GM12878 (cell line): ENCODE measurements around the gene DENND1A. TPM values are rescaled to one million over a fixed set of nuclear protein-coding genes. Genes with fewer than 3 reads are reported as not detected.

Experiments
- ATAC-seq: fragments of 200-7000 bp; cut with Tn5 transposase; 3 replicates; pipeline ENCODE4 v1.9.1; 2020; ENCODE audit warnings: mild to moderate bottlenecking, moderate library complexity
- BruUV-seq: library from RNA; stranded (reverse); fragments of 400-500 nt; replicated peaks from 2 replicates; lab custom pipeline; 2021; lab: Mats Ljungman, UMichigan
- CTCF ChIA-PET: fragments of 300-600 bp; sonication (Branson Sonifier 250); formaldehyde crosslinking; extraction: SDS; loops from one replicate; lab custom pipeline; 2021; ENCODE audit warnings: inconsistent platforms; lab: Yijun Ruan, JAX
- POLR2A ChIA-PET: fragments of 350-600 bp; formaldehyde crosslinking; extraction: SDS; loops from one replicate; lab custom pipeline; 2021; ENCODE audit warnings: inconsistent platforms; lab: Charles Lee
- RAD21 ChIA-PET: fragments of 300-600 bp; sonication (Branson Sonifier 250); formaldehyde crosslinking; loops from one replicate; lab custom pipeline; 2023; ENCODE audit warnings: antibody characterized with exemption; ENCODE audit not compliant: unreplicated experiment; lab: Charles Lee
- SMC1A ChIA-PET: fragments of 300-600 bp; sonication (Branson Sonifier 250); formaldehyde crosslinking; loops from one replicate; lab custom pipeline; 2023; ENCODE audit not compliant: unreplicated experiment, uncharacterized antibody; lab: Charles Lee
- DNase-seq: peaks from one replicate; pipeline ENCODE4 v3.0.0-alpha.2; 2011; ENCODE audit warnings: low read depth, low spot score
- FAIRE-seq: peaks from 3 replicates; lab custom pipeline; 2011; peaks lifted over from hg19 to GRCh38; lab: Jason Lieb, UNC
- H2AFZ ChIP-seq: 2 replicates; pipeline ENCODE4 v1.6.0; 2011; ENCODE audit warnings: low read depth, low read length, control low read depth; ENCODE audit not compliant: control insufficient read depth
- H3K27ac ChIP-seq: 2 replicates; pipeline ENCODE4 v1.5.1; 2011; ENCODE audit warnings: control low read depth; ENCODE audit not compliant: control insufficient read depth, insufficient read depth
- H3K27me3 ChIP-seq, 2 experiments: replicated peaks in 1 of 2; 2 replicates each; pipeline versions ENCODE4 v1.6.0 to v1.6.1; 2011; ENCODE audit warnings: low read length in 1 of 2; ENCODE audit not compliant: control insufficient read depth in 2 of 2, insufficient read depth in 2 of 2
- H3K36me3 ChIP-seq, 2 experiments: 2 replicates each; pipeline ENCODE4 v1.5.1; 2011; ENCODE audit warnings: low read length in 1 of 2; ENCODE audit not compliant: control insufficient read depth in 2 of 2, insufficient read depth in 2 of 2
- H3K4me1 ChIP-seq: 2 replicates; pipeline ENCODE4 v1.6.1; 2011; ENCODE audit warnings: mild to moderate bottlenecking, low read length, moderate library complexity, mixed read lengths; ENCODE audit not compliant: control insufficient read depth, insufficient read depth
- H3K4me2 ChIP-seq: 2 replicates; pipeline ENCODE4 v1.6.0; 2011; ENCODE audit warnings: control low read depth; ENCODE audit not compliant: control insufficient read depth, insufficient read depth
- H3K4me3 ChIP-seq: fragments of 200-600 bp; sonication (generic); 2 replicates; pipeline ENCODE4 v1.5.1; 2016
- H3K79me2 ChIP-seq: 2 replicates; pipeline ENCODE4 v1.6.0; 2011; ENCODE audit warnings: low read length; ENCODE audit not compliant: control insufficient read depth, insufficient read depth
- H3K9ac ChIP-seq: 2 replicates; pipeline ENCODE4 v1.8.0; 2011; ENCODE audit warnings: low read length, control low read depth, mixed read lengths; ENCODE audit not compliant: control insufficient read depth, insufficient read depth
- H3K9me3 ChIP-seq: replicated peaks from 3 replicates; pipeline ENCODE4 v1.5.1; 2011; ENCODE audit warnings: mild to moderate bottlenecking, low read length; ENCODE audit not compliant: control insufficient read depth, insufficient read depth
- H4K20me1 ChIP-seq: 2 replicates; pipeline ENCODE4 v1.6.0; 2011; ENCODE audit not compliant: control insufficient read depth, insufficient read depth
- BHLHE40 ChIP-seq, 2 experiments: fragments of 450-650 bp in 1 of 2; IDR thresholded peaks; 2 replicates each; pipeline ENCODE4 v1.6.1; 2011 to 2017; ENCODE audit warnings: low read depth in 2 of 2, borderline replicate concordance in 1 of 2, improper control_type of control experiment in 1 of 2, low read length in 1 of 2, mild to moderate bottlenecking in 1 of 2
- CHD1 ChIP-seq: IDR thresholded peaks from 2 replicates; pipeline ENCODE4 v1.6.1; 2012; ENCODE audit warnings: low read depth, low read length, improper control_type of control experiment
- CHD4 ChIP-seq: fragments of 200-600 bp; sonication (generic); IDR thresholded peaks from 2 replicates; pipeline ENCODE4 v1.6.1; 2016; ENCODE audit warnings: mild to moderate bottlenecking
- EED ChIP-seq: sonication (generic); IDR thresholded peaks from 2 replicates; pipeline ENCODE4 v1.6.1; 2016; ENCODE audit warnings: antibody characterized with exemption, low read depth
- KAT2A ChIP-seq: conservative IDR thresholded peaks from 2 replicates; pipeline ENCODE4 v1.6.1; 2011; ENCODE audit warnings: low read depth, low read length; ENCODE audit not compliant: control insufficient read depth
- NFYA ChIP-seq: IDR thresholded peaks from 2 replicates; pipeline ENCODE4 v1.6.1; 2011; ENCODE audit warnings: low read depth, mild to moderate bottlenecking, low read length, improper control_type of control experiment, borderline replicate concordance
- NR2C1 ChIP-seq: fragments of 450-650 bp; IDR thresholded peaks from 2 replicates; pipeline ENCODE4 v1.6.1; 2017; ENCODE audit warnings: antibody characterized with exemption, mild to moderate bottlenecking, moderate library complexity
- NR2C2 ChIP-seq: IDR thresholded peaks from 2 replicates; pipeline ENCODE4 v1.6.1; 2011; ENCODE audit warnings: borderline replicate concordance, low read depth; ENCODE audit not compliant: control insufficient read depth, insufficient read length
- PAX5 ChIP-seq: IDR thresholded peaks from 2 replicates; pipeline ENCODE4 v1.6.1; 2011; ENCODE audit warnings: low read depth, low read length, borderline replicate concordance
- PAX8 ChIP-seq: fragments of 450-650 bp; IDR thresholded peaks from 2 replicates; pipeline ENCODE4 v1.6.1; 2017; ENCODE audit warnings: mild to moderate bottlenecking, moderate library complexity
- SMARCA5 ChIP-seq: fragments of 450-650 bp; IDR thresholded peaks from 2 replicates; pipeline ENCODE4 v1.6.1; 2017; ENCODE audit warnings: mild to moderate bottlenecking
- SMC3 ChIP-seq: IDR thresholded peaks from 2 replicates; pipeline ENCODE4 v1.6.1; 2011; ENCODE audit warnings: low read length, improper control_type of control experiment, borderline replicate concordance
- SP1 ChIP-seq: IDR thresholded peaks from one replicate; pipeline ENCODE4 v1.6.1; 2011; ENCODE audit warnings: low read depth, low read length
- SREBF2 ChIP-seq: IDR thresholded peaks from 2 replicates; pipeline ENCODE4 v1.6.1; 2012; ENCODE audit warnings: mild to moderate bottlenecking, low read length
- ZZZ3 ChIP-seq: IDR thresholded peaks from 2 replicates; pipeline ENCODE4 v1.6.1; 2011; ENCODE audit warnings: low read depth; ENCODE audit not compliant: control insufficient read depth, insufficient read length
- WGBS: methylation state at CpG from one replicate; pipeline ENCODE4 v1.1.6; 2016; ENCODE audit warnings: low lambda C conversion rate; ENCODE audit not compliant: insufficient replicate concordance, insufficient coverage; ENCODE audit errors: missing lambda C conversion rate; 5-methylcytosine and 5-hydroxymethylcytosine counted together
- in situ Hi-C: fragments of 300-500 bp; cut with MboI; formaldehyde crosslinking; loops from 9 replicates; pipeline ENCODE4 v1.14.3; 2018; ENCODE audit warnings: mixed read lengths
- intact Hi-C: fragments of 100-400 bp; cut with micrococcal nuclease; formaldehyde crosslinking; loops from one replicate; pipeline ENCODE4 v1.14.2; 2022; ENCODE audit not compliant: unreplicated experiment
- polyA plus RNA-seq, 11 experiments: library from polyadenylated mRNA; depleted of rRNA in 4 of 11; unstranded in 6 of 11; stranded (reverse) in 5 of 11; fragments of >200 nt; fragmentation: Nextera tagmentation in 4 of 11; fragmentation: Illumina TruSeq in 1 of 11; extraction: Ambion mirVana in 4 of 11; extraction: Trizol in 1 of 11; gene quantifications; 1 replicate in 1 of 11; 2 replicates in 10 of 11; pipeline versions ENCODE4 v1.2.1 to v1.2.3, GENCODE V29; 2011 to 2016; ENCODE audit warnings: inconsistent platforms in 2 of 11, missing spikeins in 2 of 11, low read depth in 1 of 11
- total RNA-seq, 4 experiments: library from RNA; depleted of rRNA in 3 of 4; stranded (reverse); fragments of >200 nt in 3 of 4; fragmentation: Illumina TruSeq in 1 of 4; extraction: Trizol in 1 of 4; gene quantifications; 2 replicates each; pipeline versions ENCODE4 v1.2.1 to v1.2.3, GENCODE V29; 2013 to 2021
- TF ChIP-seq, protein P1 (sequence below): IDR thresholded peaks from 2 replicates; pipeline ENCODE4 v1.6.1; 2011; ENCODE audit warnings: low read depth, low read length, improper control_type of control experiment, borderline replicate concordance
- TF ChIP-seq, protein P2 (sequence below): IDR thresholded peaks from 2 replicates; pipeline ENCODE4 v1.6.1; 2012; ENCODE audit warnings: low read length, inconsistent platforms
- TF ChIP-seq, protein P3 (sequence below): fragments of 450-650 bp; IDR thresholded peaks from 2 replicates; pipeline ENCODE4 v1.6.1; 2018; ENCODE audit warnings: mild to moderate bottlenecking, low read depth, moderate library complexity; ENCODE audit not compliant: partially characterized antibody
- TF ChIP-seq, protein P4 (sequence below): fragments of 450-650 bp; IDR thresholded peaks from 2 replicates; pipeline ENCODE4 v1.6.1; 2016; ENCODE audit warnings: mild to moderate bottlenecking

The DENND1A gene
- total and polyA plus RNA-seq, 10 of the 15 experiments (the other 5 are each of a cell fraction or from before 2014, with no cell fraction given), result 14.1 to 48.6 (median 35.2) TPM

DNA sequence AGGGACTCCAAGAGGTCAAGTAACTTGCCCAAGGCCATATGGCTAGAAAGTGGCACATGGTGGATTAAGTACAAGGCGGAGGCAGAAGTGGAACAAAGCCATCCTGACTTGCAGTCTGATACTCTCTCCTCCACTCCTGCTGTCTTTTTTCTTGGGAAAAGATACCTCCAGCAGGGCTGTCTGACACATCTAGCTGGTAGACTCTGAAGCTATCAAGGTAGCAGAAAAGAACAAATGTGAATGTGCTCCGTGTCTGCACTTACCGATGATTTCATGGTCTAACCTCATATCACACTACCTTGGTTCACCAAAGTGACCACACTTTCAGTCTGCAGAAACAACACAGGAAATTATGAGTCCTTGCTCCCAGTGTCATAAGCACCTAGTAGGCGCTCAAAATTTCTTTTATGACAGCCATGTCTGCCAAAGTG, 289.1 kb downstream of the DENND1A start:
- ChIA-PET SMC1A (interaction anchor here (0.8 to 2.8 kb wide), 7 partner anchors 20 to 286 kb away, joined by 3 to 14 read pairs (median 4); no protein-coding TSS in a partner anchor), RAD21 (interaction anchor here (0.7 to 4.1 kb wide), 3 partner anchors 27 to 400 kb away, joined by 3 to 22 read pairs (median 4); no protein-coding TSS in a partner anchor), POLR2A (no interaction called here), CTCF (interaction anchor here (1.0 kb wide), 1 partner anchor 21 kb away, joined by 3 read pairs; no protein-coding TSS in a partner anchor)
- DNase-seq, result peak; percentile 57
- H3K9me3 ChIP-seq, result no peaks in the 10 kb centered on the region
- in situ Hi-C loops (no loop called here), intact Hi-C loops (no loop called here)
- WGBS, result 96% methylated on average over 4 of the region's 4 CpGs
- ATAC-seq, result peak; percentile 67
- H3K9ac ChIP-seq, result no peak overlapping the region
- H3K79me2 ChIP-seq, result no peaks in the 10 kb centered on the region
- no peak overlapping the region for H3K4me3 ChIP-seq
- no peaks in the 10 kb centered on the region for H4K20me1 ChIP-seq
- H3K27me3 ChIP-seq, result no peaks in the 10 kb centered on the region
- peaks cover 7% of the 10 kb centered on the region for H3K4me1 ChIP-seq
- BruUV-seq, result no TSS peak
- no peak overlapping the region for H2AFZ ChIP-seq
- H3K27ac ChIP-seq, result no peak overlapping the region
- no peaks in the 10 kb centered on the region; a peak in 2 of 4 replicates for H3K36me3 ChIP-seq
- H3K4me2 ChIP-seq, result no peak overlapping the region
- peak; percentile 38 for FAIRE-seq
- TF ChIP-seq, protein P1, sequence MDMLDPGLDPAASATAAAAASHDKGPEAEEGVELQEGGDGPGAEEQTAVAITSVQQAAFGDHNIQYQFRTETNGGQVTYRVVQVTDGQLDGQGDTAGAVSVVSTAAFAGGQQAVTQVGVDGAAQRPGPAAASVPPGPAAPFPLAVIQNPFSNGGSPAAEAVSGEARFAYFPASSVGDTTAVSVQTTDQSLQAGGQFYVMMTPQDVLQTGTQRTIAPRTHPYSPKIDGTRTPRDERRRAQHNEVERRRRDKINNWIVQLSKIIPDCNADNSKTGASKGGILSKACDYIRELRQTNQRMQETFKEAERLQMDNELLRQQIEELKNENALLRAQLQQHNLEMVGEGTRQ, result no peak
- TF ChIP-seq SMARCA5, result 0 out of 2 replicates have a peak, but pooled peaks have one; percentile 20
- 0 out of 2 replicates have a peak, but pooled peaks have one; percentile 17 for TF ChIP-seq EED
- no peak for TF ChIP-seq PAX8
- TF ChIP-seq KAT2A, result no peak
- TF ChIP-seq NR2C2, result no peak
- TF ChIP-seq, protein P2, sequence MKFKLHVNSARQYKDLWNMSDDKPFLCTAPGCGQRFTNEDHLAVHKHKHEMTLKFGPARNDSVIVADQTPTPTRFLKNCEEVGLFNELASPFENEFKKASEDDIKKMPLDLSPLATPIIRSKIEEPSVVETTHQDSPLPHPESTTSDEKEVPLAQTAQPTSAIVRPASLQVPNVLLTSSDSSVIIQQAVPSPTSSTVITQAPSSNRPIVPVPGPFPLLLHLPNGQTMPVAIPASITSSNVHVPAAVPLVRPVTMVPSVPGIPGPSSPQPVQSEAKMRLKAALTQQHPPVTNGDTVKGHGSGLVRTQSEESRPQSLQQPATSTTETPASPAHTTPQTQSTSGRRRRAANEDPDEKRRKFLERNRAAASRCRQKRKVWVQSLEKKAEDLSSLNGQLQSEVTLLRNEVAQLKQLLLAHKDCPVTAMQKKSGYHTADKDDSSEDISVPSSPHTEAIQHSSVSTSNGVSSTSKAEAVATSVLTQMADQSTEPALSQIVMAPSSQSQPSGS, result no peak
- TF ChIP-seq, protein P3, sequence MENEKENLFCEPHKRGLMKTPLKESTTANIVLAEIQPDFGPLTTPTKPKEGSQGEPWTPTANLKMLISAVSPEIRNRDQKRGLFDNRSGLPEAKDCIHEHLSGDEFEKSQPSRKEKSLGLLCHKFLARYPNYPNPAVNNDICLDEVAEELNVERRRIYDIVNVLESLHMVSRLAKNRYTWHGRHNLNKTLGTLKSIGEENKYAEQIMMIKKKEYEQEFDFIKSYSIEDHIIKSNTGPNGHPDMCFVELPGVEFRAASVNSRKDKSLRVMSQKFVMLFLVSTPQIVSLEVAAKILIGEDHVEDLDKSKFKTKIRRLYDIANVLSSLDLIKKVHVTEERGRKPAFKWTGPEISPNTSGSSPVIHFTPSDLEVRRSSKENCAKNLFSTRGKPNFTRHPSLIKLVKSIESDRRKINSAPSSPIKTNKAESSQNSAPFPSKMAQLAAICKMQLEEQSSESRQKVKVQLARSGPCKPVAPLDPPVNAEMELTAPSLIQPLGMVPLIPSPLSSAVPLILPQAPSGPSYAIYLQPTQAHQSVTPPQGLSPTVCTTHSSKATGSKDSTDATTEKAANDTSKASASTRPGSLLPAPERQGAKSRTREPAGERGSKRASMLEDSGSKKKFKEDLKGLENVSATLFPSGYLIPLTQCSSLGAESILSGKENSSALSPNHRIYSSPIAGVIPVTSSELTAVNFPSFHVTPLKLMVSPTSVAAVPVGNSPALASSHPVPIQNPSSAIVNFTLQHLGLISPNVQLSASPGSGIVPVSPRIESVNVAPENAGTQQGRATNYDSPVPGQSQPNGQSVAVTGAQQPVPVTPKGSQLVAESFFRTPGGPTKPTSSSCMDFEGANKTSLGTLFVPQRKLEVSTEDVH, result no peak
- TF ChIP-seq CHD4, result no peak
- TF ChIP-seq SMC3, result no peak
- TF ChIP-seq NFYA, result no peak
- TF ChIP-seq PAX5, result peak; percentile 53; the same call in 1 of the 2 replicates
- no peak for TF ChIP-seq NR2C1
- TF ChIP-seq SP1, result no peak
- peak; percentile 76 to 81 for TF ChIP-seq BHLHE40 (IDR thresholded peaks at IDR 0.05; ENCODE audit: borderline replicate concordance in 1 of 2, low read depth in 2 of 2, low read length in 1 of 2)
- TF ChIP-seq CHD1, result no peak
- no peak for TF ChIP-seq SREBF2
- no peak for TF ChIP-seq ZZZ3
- TF ChIP-seq, protein P4, sequence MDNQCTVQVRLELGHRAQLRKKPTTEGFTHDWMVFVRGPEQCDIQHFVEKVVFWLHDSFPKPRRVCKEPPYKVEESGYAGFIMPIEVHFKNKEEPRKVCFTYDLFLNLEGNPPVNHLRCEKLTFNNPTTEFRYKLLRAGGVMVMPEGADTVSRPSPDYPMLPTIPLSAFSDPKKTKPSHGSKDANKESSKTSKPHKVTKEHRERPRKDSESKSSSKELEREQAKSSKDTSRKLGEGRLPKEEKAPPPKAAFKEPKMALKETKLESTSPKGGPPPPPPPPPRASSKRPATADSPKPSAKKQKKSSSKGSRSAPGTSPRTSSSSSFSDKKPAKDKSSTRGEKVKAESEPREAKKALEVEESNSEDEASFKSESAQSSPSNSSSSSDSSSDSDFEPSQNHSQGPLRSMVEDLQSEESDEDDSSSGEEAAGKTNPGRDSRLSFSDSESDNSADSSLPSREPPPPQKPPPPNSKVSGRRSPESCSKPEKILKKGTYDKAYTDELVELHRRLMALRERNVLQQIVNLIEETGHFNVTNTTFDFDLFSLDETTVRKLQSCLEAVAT, result peak; percentile 74
